Left cardiac atrium (tissue), 4 donors: ENCODE results near the gene RXFP3. TPM values are rescaled to one million over a fixed set of nuclear protein-coding genes. Genes with fewer than 3 reads are reported as not detected.

ENCODE experiments used
- ATAC-seq, 2 donors: fragments of 200-7000 bp; cut with Tn5 transposase; one replicate each; pipeline ENCODE4 v1.9.1; 2020; ENCODE audit warnings: mild to moderate bottlenecking in 2 of 2, moderate library complexity in 2 of 2
- DNase-seq: peaks from one replicate; pipeline ENCODE4 v3.0.0-alpha.2; 2020
- intact Hi-C, 2 donors: fragments of 100-400 bp; cut with DNase I; formaldehyde crosslinking; loops; one replicate each; pipeline versions ENCODE4 v1.14.1 to v1.15.1; 2022 to 2023
- total RNA-seq, 2 donors: library from RNA; stranded (reverse); fragmentation: NEBNext Ultra II Directional; extraction: Animal tissue kit (Norgen Biotek cat#: 25700); gene quantifications; one replicate each; pipeline ENCODE4 v1.2.1, GENCODE V29; 2021
- donor health status: DM: no; HTN: yes; CAD: no.
- donor health status: DM: no; HTN: yes; CAD: no; lungs with severe emphysema.
- donor health status: DM: yes; HTN: yes; CAD: no.
- donor health status: Dilated cardiomyopathy.

Gene RXFP3
- total RNA-seq, 2 donors from 2014 or later: not detected

GRCh38 chr5:33969572-33970452 lies 33.6 kb downstream of the RXFP3 start:
- ATAC-seq: peak; percentile 64 to 81
- no peak for DNase-seq
- intact Hi-C loops: loop anchor here (2.0 to 10.0 kb wide), 2 partner anchors 533 to 535 kb away; no protein-coding TSS in a partner anchor

- no peak for DNase-seq
- intact Hi-C loops: no loop called here
- ATAC-seq: no peak
Measured at GRCh38 chr5:33973271-33973670, 37.1 kb downstream of the RXFP3 start.

GRCh38 chr5:33975852-33976251 lies 39.7 kb downstream of the RXFP3 start:
- intact Hi-C loops: no loop called here
- DNase-seq (no peak), ATAC-seq (no peak)

DNA sequence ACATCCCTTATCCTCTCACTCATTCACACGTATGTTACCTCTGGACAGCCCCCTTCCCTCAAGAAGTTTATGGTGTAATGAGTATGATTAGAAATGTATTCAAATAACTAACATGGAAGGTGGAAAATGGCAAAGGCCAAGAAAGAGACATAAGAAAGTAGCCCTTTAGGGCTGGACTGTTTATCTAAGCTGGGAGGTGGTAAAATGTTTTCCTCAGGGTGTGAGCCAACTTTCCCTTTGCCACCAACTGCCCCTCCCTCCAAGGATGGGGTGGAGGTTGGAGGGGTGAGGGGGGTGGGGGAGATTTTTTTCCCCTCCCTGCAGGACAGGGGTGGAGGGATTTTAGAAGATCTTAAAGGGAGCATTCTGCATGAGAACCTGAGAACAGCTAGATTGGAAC lies 40.1 kb downstream of the RXFP3 start:
- intact Hi-C loops: no loop called here

DNA sequence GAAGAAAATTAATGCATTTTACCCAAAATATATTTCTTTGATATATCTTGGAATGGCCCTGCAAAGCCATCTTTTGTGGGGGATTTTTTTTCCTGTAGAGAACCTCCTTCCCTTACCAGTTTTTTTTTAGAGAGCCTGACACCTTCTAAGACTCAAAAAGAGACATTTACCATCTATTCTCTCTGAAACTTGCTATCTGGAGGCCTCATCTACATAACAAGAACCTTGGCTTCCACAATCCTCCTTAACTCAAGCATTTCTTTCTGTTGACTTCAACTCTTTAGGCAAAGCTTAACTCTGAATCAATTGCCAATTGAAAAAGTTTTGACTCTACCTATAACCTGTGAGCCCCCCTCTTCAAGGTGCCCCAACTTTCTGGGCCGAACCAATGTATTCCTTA lies 42.1 kb downstream of the RXFP3 start:
- intact Hi-C loops: no loop called here
- no peak for ATAC-seq
- DNase-seq: no peak

More for the DNA sequence above, 40.1 kb downstream of the RXFP3 start:
- ATAC-seq: no peak
- no peak for DNase-seq

DNA sequence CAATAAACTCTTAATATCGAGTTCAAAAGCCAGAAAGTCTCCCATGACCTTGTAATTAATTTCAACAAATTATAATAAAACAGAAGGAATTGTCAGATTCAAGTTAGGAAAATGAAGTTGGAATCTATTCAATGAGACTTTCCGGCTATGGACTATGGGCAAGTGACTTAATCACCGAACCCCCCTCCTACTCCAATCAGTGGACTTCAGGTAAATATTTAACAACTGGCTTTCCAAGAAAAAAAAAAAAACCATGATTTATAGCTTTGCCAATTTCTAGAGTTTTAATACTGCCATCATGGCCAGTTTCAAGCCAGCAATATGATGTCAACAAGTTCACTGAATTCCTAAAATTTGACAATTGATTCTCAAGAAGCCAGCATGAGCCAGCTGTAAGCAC lies 43.8 kb downstream of the RXFP3 start:
- DNase-seq: no peak
- intact Hi-C loops: no loop called here

DNA sequence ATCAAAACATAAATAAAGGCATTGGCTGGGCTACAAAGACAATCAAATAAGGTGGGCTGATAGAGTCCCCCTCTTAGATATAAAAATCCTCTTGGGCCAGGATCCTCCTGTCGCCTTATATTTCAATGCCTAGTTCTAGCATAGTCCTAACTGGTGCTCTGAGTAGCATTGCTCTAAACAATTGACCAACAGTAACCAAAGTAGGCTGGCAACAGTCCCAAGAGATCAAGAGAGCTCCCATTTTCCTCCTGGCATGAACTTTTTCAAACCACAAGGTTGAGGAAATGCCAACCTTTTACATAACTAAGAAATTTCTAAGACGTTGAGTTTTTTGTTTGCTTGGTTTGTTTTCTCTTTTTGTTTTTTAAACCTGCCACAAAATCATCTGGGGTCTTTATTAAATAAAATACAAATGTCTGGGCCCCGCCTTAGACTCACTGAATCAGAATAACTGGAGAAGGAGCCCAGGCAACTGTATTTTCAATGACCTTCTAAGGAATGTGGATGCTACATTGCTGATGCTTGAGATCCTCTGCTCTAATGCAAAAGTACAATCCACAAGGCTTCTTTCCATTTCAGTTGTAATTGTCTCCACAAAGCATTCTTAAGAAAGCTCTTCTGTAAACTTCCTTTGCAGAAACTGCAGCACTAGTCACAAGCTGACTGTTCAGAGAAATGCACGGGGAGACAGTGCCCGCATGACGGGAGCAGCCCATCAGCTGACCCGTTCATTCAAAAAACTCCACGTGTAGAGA lies 45.4 kb downstream of the RXFP3 start:
- intact Hi-C loops: no loop called here
- no peak for ATAC-seq
- DNase-seq: no peak

More for the DNA sequence above, 43.8 kb downstream of the RXFP3 start:
- no peak for ATAC-seq

DNA sequence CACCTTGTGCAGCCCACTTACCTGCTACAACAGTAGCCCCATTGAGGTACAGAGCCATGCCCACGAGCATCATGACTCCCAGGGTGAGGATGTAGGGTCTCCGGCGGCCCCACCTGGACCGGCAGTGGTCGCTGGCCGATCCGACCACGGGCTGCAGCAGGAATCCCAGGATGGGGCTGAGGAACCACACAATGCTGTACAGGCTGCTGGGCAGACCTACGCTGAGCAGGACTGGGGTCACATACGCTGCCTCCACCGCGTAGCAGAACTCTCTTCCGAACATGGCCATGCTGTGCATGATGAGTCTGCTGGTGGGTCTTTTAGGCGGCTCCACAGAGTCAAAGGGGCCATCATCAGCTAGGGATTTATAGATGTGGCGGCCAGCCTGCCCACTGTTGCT lies 48.0 kb downstream of the RXFP3 start:
- intact Hi-C loops: no loop called here
- no peak for DNase-seq
- ATAC-seq: peak in 1 of 2 donors; percentile 19

GRCh38 chr5:33984671-33985124 lies 48.5 kb downstream of the RXFP3 start, which contains the start of gene SLC45A2:
SLC45A2 (minus strand) TSS chr5:33984693; CDS start chr5:33984583, 110 bp downstream.
- intact Hi-C loops: no loop called here
- peak in 1 of 2 donors; percentile 23 for ATAC-seq
- no peak for DNase-seq

- ATAC-seq: no peak
- DNase-seq: no peak
- intact Hi-C loops: no loop called here
Measured at GRCh38 chr5:33985447-33985846, 49.3 kb downstream of the RXFP3 start.

Other genes with a start within 250 kb of the RXFP3 start
- gene ADAMTS12, start 44.4 kb upstream of the RXFP3 start, total RNA-seq: 1 to 10 TPM; 3.4 to 3.8 TPM
- gene SLC45A2, start 48.3 kb downstream of the RXFP3 start, total RNA-seq: under 1 TPM; 0.15 to 0.16 TPM
- 10 to 100 TPM in 1 of 2 donors, 1 to 10 TPM in 1; 7.3 to 10.3 TPM for gene AMACR, start 71.7 kb downstream of the RXFP3 start, total RNA-seq
- gene C1QTNF3, start 106.8 kb downstream of the RXFP3 start, total RNA-seq: 1 to 10 TPM; 2.4 to 2.5 TPM